Thyroid gland (tissue), 4 donors: ENCODE results near the gene VPS9D1. TPM values are rescaled to one million over a fixed set of nuclear protein-coding genes. Genes with fewer than 3 reads are reported as not detected.
A peak's percentile ranks its signal among the peaks of the same experiment; 100 is the strongest.

Experiments used
- DNase-seq, 2 donors: peaks; one replicate each; pipeline ENCODE4 v3.0.0-alpha.2; 2019
- H3K27ac ChIP-seq, 3 donors: fragments of 200-600 bp; sonication (generic); 1 replicate in 2 of 3; 2 replicates in 1 of 3; pipeline ENCODE4 v1.5.1; 2016 to 2019; ENCODE audit warnings: mild to moderate bottlenecking in 1 of 3, moderate library complexity in 1 of 3
- H3K27me3 ChIP-seq: fragments of 200-600 bp; sonication (generic); one replicate; pipeline ENCODE4 v1.5.1; 2019
- H3K36me3 ChIP-seq, 2 donors: fragments of 200-600 bp; sonication (generic); one replicate each; pipeline ENCODE4 v1.5.1; 2016 to 2019
- H3K4me1 ChIP-seq, 2 donors: fragments of 200-600 bp; sonication (generic); one replicate each; pipeline ENCODE4 v1.5.1; 2017 to 2019
- H3K4me3 ChIP-seq, 3 donors: fragments of 200-600 bp; sonication (generic); replicated peaks in 1 of 3; 1 replicate in 2 of 3; 2 replicates in 1 of 3; pipeline ENCODE4 v1.5.1; 2016; ENCODE audit warnings: mild to moderate bottlenecking in 1 of 3
- H3K9me3 ChIP-seq: fragments of 200-600 bp; sonication (generic); one replicate; pipeline ENCODE4 v1.5.1; 2017
- CTCF ChIP-seq, 6 experiments: fragments of 200-600 bp in 3 of 6; fragments of 450-650 bp in 3 of 6; sonication (generic) in 3 of 6; IDR thresholded peaks; one replicate each; pipeline ENCODE4 v1.5.1; 2016 to 2019; ENCODE audit warnings: antibody characterized with exemption in 6 of 6, mild to moderate bottlenecking in 2 of 6, inconsistent platforms in 1 of 6, moderate library complexity in 1 of 6
- POLR2A ChIP-seq, 2 donors: fragments of 450-650 bp; IDR thresholded peaks; one replicate each; pipeline ENCODE4 v1.6.1; 2017; ENCODE audit warnings: antibody characterized with exemption in 2 of 2, mild to moderate bottlenecking in 2 of 2, moderate library complexity in 1 of 2
- WGBS, 2 donors: methylation state at CpG; one replicate each; pipeline ENCODE4 v1.1.5; 2017; 5-methylcytosine and 5-hydroxymethylcytosine counted together
- intact Hi-C: fragments of 100-400 bp; cut with DNase I; formaldehyde crosslinking; loops from one replicate; pipeline ENCODE4 v1.15.1; 2023
- total RNA-seq, 4 donors: library from RNA; depleted of rRNA; stranded (reverse); fragments of >200 nt; gene quantifications; one replicate each; pipeline ENCODE4 v1.2.3, GENCODE V29; 2016

VPS9D1 gene
- total RNA-seq, 4 donors from 2014 or later: 3.1 to 15.6 (median 9.0) TPM

- peaks cover 16 to 23% of the 10 kb centered on the region in 2 donors for H3K36me3 ChIP-seq
- DNase-seq: peak; percentile 56 to 67
- H3K27me3 ChIP-seq: no peaks in the 10 kb centered on the region
- no peaks in the 10 kb centered on the region for H3K9me3 ChIP-seq
- TF ChIP-seq POLR2A (IDR thresholded peaks at IDR 0.05): no peak
- TF ChIP-seq CTCF (IDR thresholded peaks at IDR 0.05): no peak
- peak overlapping the region; percentile 72 to 97 (median 91) for H3K4me3 ChIP-seq
- WGBS, 2 donors: 26 to 38% methylated on average over 29 to 44 of the region's 56 CpGs
- H3K27ac ChIP-seq: peak overlapping the region; percentile 21 to 96 (median 77)
- peaks cover 12 to 30% of the 10 kb centered on the region in 2 donors for H3K4me1 ChIP-seq
- intact Hi-C loops: no loop called here
Measured at GRCh38 chr16:89722392-89723278, 1.9 kb upstream of the VPS9D1 start.

- no peak for TF ChIP-seq CTCF (IDR thresholded peaks at IDR 0.05)
- TF ChIP-seq POLR2A (IDR thresholded peaks at IDR 0.05): no peak
- Histone ChIP-seq H3K27ac (peak overlapping the region; percentile 21 to 96 (median 77)), H3K27me3 (no peaks in the 10 kb centered on the region), H3K9me3 (no peaks in the 10 kb centered on the region), H3K4me3 (peak overlapping the region; percentile 72 to 97 (median 91)), H3K36me3 (peaks cover 12 to 15% of the 10 kb centered on the region in 2 donors), H3K4me1 (peaks cover 12 to 30% of the 10 kb centered on the region in 2 donors)
- peak; percentile 67 to 70 for DNase-seq
- 0 to 3% methylated on average over 12 to 15 of the region's 112 CpGs for WGBS, 2 donors
- intact Hi-C loops: no loop called here
Measured at GRCh38 chr16:89721546-89722391, 1.1 kb upstream of the VPS9D1 start.

GRCh38 chr16:89720551-89720812 is 216 bp downstream of the VPS9D1 start:
- peak overlapping the region; percentile 77 to 96 (median 86) for H3K27ac ChIP-seq
- DNase-seq: peak; percentile 41 to 46
- peaks cover 12 to 30% of the 10 kb centered on the region in 2 donors for H3K4me1 ChIP-seq
- WGBS, 2 donors: 0% methylated on average over 1 of the region's 29 CpGs; no CpG with 5 or more reads in 1 of the 2 donors
- H3K4me3 ChIP-seq: peak overlapping the region; percentile 63 to 97 (median 91)
- no peaks in the 10 kb centered on the region for H3K9me3 ChIP-seq
- peaks cover 12 to 15% of the 10 kb centered on the region in 2 donors for H3K36me3 ChIP-seq
- no peaks in the 10 kb centered on the region for H3K27me3 ChIP-seq
- intact Hi-C loops: no loop called here
- no peak for TF ChIP-seq POLR2A (IDR thresholded peaks at IDR 0.05)
- TF ChIP-seq CTCF (IDR thresholded peaks at IDR 0.05): no peak

- DNase-seq: no peak
- 89 to 91% methylated on average over 24 of the region's 24 CpGs for WGBS, 2 donors
- peaks cover 12 to 17% of the 10 kb centered on the region in 2 donors for H3K4me1 ChIP-seq
- TF ChIP-seq POLR2A (IDR thresholded peaks at IDR 0.05): no peak
- TF ChIP-seq CTCF (IDR thresholded peaks at IDR 0.05): no peak
- intact Hi-C loops: no loop called here
- no peak overlapping the region for H3K4me3 ChIP-seq
- H3K27me3 ChIP-seq: no peaks in the 10 kb centered on the region
- H3K27ac ChIP-seq: no peak overlapping the region
- H3K36me3 ChIP-seq: no peaks in the 10 kb centered on the region
- no peaks in the 10 kb centered on the region for H3K9me3 ChIP-seq
Measured at GRCh38 chr16:89717688-89718505, 2.8 kb downstream of the VPS9D1 start.
